GM21526 (cell line): ENCODE measurements around the gene TNFSF9.
"Not testable (repeated sequence)": the region's sequence is repeated elsewhere in the genome, so short reads cannot be mapped to it uniquely, and the experiment has no call there.

ENCODE experiments used
- ATAC-seq: cut with Tn5 transposase; IDR thresholded peaks from one replicate; pipeline ENCODE4 v1.9.1; 2021; ENCODE audit warnings: moderate library complexity; ENCODE audit not compliant: unreplicated experiment, low FRiP score

Gene TNFSF9

DNA sequence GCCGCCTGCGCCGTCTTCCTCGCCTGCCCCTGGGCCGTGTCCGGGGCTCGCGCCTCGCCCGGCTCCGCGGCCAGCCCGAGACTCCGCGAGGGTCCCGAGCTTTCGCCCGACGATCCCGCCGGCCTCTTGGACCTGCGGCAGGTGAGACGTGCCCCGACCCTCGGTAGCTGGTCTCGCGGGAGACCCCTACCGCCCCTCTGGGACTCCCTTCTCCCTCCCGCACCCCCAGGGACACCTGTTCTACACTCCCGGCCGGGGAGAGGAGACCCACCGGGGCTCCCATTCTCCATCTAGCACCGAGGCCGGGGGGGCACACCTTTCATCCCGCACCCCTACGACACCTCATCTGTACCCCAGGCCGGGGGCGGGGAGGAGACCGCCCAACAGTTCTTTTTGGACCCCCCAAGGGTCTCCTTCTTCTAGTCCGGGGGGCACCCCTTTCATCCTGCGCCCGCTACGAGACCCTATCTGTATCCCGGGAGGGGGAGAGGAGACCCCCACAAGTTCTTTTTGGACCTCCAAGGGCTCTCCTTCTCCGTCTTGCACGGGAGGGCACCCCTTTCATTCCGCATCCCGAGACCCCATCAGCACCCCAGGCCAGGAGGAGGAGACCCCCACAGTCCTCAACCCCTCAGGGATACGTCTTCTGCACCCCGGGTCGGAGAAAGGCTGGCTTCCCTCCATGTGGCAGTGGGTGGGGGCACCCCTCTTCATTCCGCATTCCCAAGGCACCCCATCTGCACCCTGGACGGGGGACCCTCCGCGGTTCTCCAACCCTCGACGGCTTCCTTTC is 533 bp downstream of the TNFSF9 start:
- ATAC-seq = no peak

DNA sequence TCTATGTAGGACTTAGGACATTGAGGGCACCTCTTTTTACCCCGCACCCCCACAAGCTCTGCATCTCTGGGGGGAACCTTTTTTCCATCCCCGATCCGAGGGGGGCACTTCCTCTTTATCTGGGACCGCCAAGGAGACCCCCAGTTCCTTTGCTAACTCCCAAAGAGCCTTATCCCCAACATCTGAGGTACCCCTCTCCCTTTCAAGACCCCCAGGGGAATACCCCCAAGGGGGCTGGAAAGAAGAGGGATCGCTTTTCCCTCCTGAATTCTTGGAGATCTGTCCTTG is 1.1 kb downstream of the TNFSF9 start:
- ATAC-seq = no peak

GRCh38 chr19:6532244-6532999 is 1.6 kb downstream of the TNFSF9 start:
- no peak for ATAC-seq

- ATAC-seq = no peak
These were observed 2.1 kb downstream of the TNFSF9 start for GRCh38 chr19:6533000-6533328.

- no peak for ATAC-seq
These were observed 3.1 kb downstream of the TNFSF9 start for GRCh38 chr19:6533746-6534418.

GRCh38 chr19:6534451-6535093 is 3.7 kb downstream of the TNFSF9 start:
- ATAC-seq = no peak

DNA sequence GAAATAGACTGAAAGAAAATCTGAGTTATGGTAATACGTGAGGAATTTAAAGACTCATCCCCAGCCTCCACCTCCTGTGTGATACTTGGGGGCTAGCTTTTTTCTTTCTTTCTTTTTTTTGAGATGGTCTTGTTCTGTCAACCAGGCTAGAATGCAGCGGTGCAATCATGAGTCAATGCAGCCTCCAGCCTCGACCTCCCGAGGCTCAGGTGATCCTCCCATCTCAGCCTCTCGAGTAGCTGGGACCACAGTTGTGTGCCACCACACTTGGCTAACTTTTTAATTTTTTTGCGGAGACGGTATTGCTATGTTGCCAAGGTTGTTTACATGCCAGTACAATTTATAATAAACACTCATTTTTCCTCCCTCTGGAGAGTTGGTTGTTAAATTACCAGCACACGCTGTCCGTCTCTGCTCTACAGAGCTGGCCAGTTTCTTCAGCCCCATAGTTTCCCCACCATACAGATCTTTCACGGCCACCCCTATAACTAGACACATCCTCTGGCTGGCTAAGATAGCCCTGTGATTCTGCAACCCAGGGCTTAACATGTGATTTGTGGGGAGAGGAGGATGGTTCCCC is 4.8 kb downstream of the TNFSF9 start:
- ATAC-seq = no peak

DNA sequence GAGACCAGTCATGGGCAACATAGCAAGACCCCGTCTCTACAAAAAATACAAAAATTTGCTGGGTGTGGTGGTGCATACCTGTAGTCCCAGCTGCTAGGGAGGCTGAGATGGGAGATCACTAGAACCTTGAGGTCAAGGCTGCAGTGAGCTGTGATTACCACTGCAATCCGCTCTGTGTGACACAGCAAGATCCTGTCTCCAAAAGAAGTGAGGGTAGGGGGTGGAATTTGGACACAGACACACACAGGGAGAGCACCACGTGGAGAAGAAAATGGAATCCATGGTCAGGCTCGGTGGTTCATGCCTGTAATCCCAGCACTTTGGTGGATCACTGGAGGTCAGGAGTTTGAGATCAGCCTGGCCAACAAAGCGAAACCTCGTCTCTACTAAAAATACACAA is 8.7 kb downstream of the TNFSF9 start:
- no peak for ATAC-seq

DNA sequence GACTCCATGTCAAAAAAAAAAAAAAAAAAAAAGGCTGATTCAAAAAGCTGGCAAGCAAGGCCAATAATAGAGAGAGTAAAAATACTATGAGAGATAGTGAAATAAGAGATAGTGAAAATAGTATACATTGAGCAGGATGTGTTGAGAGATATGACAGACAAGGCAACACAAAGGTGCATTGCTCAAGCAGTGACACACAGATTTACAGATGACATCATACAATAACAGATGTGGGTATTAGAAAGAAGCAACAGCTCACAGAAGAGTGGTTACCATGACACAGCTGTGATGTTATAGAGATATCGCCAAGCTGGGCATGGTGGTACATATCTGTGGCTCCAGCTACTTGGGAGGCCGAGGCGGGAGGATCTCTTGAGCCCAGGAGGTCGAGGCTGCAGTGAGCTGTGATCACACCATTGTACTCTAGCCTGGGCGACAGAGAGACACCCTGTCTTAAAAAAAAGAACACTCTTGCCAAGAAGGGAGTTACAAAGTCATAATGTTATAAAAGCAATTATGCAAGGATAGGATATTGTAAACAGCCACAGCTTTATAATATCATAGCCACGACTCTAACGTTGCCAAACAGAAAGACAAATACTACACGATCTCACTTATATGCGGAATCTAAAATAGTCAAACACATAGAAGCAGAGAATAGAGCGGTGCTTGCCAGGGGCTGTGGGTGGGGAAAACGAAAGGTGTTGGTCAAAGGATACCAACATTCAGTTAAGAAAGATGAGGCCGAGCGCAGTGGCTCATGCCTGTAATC is 10.3 kb downstream of the TNFSF9 start:
- ATAC-seq = no peak

DNA sequence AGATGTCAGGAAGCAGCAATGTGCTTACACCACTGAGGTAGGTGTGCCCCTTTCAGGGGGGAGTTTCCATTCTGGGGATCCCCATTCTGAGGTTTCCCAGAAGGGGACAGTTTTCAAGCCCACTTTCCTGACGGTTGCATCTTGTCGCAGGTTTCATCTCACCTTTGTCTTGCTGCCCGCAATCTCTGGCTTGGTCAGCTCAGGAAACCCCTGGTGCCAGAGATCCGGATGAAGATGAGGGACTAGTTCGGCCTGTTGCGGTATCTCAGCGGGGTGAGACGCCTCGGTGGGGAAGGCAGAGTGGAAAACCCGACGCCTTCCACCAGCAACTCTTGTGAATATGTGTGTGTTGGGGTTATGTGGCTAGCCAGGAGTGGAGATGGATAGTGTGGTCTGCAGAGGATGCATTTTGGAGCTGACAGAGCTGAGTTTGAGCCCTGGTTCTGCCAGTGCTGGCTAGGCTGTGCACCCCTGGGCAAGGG is 13.1 kb downstream of the TNFSF9 start:
- no peak for ATAC-seq

DNA sequence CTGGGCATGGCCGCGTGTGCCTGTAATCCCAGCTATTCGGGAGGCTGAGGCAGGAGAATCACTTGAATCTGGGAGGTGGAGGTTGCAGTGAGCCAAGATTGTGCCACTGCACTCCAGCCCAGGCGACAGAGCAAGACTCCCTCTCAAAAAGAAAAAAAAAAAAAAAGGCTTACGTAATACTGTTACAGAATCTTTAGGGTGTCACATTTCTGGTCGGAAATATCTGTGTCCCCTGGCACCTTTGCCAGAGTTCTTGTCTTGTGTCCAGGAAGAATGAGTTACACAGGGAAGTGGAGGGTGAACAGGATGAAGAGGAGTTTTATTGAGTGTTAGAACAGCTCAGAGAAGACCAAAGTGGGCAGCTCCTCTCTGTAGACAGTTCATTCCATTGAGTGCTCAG is 19.9 kb downstream of the TNFSF9 start:
- not testable (repeated sequence) for ATAC-seq

GRCh38 chr19:6551091-6551490 is 20.3 kb downstream of the TNFSF9 start:
- no peak for ATAC-seq

GRCh38 chr19:6551607-6552450 is 21.0 kb downstream of the TNFSF9 start:
- no peak for ATAC-seq

GRCh38 chr19:6556043-6556449 is 25.2 kb downstream of the TNFSF9 start:
- no peak for ATAC-seq

GRCh38 chr19:6556480-6557195 is 25.8 kb downstream of the TNFSF9 start:
- ATAC-seq = no peak

GRCh38 chr19:6562437-6562836 is 31.6 kb downstream of the TNFSF9 start:
- ATAC-seq = not testable (repeated sequence)

DNA sequence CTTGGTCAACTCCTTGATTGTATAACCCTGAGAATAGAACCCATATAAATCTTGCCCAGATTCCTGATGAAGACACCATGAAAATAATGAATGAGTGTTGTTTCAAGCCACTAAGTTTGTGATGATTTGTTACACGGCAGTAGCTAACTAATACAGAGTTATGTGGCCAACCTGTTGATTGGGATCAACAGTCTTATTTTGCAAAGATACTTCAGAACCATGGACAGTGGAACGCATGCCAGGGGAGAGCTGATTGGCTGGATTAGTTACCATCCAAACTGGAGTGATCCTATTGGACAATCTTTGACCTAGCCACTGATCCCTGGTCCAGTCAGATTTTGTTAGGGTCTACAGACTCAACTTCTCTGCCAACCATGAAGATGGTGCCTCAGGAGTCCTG is 33.6 kb downstream of the TNFSF9 start:
- ATAC-seq = no peak

DNA sequence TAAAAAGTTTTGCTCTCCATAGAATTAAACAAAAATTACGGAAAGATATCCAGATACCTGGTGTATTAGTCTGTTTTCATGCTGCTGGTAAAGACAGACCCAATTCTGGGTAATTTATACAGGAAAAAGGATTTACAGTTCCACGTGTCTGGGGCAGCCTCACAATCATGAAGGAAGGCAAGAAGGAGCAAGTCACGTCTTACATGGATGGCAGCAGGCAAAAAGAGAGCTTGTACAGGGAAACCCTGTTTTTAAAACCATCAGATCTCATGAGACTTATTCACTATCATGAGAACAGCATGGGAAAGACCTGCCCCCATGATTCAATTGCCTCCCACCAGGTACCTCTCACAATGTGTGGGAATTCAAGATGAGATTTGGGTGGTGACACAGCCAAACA is 35.9 kb downstream of the TNFSF9 start:
- not testable (repeated sequence) for ATAC-seq
